Fibroblast of gingiva (primary cell): ENCODE data around the gene CACNG4.

Source experiments
- DNase-seq: peaks from one replicate; pipeline ENCODE4 v3.0.0-alpha.2; 2011; ENCODE audit warnings: low read depth

The CACNG4 gene

DNA sequence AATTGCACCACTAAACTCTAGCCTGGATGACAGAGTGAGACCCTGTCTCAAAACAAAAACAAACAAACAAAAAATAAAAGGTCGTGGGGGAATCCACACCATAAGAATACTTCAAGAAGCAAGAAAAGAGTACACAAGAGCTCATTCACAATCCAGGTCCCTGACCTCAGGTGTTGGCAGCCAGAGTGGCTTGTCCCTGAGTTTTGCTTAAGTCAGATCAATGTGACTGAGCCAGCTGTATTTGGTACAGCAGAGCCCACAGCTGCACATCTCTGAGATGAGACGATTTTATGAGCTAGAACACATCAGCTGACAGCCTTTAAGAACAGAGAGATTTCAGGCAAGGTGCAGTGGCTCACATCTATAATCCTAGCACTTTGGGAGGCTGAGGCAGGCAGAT lies 102.2 kb downstream of the CACNG4 start:
- no peak for DNase-seq

DNA sequence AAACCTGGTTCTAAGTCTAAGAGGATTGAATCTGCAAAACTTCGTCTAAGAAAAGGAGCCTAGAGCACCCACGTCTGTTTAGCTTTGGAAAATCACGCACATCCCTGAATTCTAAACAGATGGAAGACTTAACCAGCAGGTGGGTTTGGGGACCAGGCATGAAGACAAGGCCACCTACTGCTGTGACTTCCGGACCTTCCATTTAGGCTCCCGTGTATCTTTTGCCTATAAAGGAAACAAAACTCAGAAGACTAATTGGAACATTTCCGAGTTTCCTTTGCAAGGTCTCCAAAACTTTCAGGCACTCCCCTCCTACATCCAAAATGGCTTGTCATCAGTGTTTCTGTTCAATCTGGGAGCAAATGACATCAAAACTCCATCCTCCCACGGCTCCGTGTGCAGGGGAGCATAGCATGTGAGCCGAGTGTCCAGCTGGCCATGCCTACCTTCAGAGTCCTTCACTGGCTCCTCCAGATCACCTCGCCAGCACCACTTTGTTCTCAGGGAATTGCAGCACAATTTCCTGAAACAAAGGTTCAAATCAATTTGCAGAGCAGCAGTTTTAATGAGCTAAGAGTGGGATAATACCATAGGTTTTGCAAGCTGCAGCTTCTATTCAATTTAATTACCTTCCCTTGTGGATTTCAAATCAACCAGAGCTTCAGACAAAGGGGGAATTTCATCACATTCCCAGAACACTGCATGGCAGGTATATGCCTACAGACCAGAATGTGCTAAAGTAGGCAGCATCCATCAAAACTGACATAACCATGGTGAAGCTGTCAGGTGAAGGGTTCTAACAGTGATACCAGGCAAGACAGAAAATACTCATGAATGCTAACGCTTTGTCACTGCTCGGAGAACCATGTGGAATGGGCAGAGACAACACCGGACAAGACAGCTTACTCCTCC lies 103.3 kb downstream of the CACNG4 start:
- DNase-seq, result no peak

DNA sequence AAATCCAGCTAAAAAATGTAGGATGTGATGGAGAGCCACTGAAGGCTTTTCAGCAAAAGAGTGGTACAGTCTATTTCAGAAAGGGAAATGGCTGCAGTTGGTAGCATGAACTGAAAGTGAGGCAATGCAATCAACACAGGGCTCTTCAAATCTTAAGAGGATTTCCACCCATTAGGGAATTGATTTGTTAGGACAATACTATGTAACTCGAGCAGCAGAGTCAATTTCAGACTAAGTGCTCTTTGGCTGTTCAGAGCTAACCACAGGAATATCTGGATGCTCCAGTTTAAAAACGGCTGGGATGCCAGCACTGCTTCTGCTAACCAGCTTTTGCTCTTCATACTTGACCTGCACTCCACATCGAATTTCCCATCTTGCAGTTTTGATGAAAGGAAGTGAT lies 104.5 kb downstream of the CACNG4 start:
- peak; percentile 28 for DNase-seq

DNA sequence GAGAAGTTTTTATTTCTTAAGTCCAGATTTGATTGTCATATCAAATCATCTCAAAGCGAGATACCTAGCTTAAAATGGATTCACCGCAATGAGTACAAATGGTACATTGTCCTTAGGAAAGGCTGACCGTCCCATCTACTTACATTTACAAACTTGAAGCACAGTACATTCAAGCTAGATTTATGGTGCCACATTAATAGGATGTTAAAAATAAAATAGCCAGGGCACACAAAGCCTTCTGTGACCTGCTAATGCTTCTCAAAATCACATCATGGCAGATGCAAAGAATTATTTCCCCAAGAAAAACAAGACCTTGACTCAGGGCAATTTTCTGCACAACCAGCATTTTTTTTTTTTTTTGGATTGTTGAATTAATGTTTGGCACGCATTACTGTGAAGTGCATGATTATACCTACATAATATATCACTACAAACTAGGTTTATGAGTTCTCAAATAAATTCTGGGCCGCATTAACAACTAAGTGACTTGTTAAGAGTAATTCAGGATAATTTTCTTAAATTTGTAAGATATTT lies 105.2 kb downstream of the CACNG4 start:
- no peak for DNase-seq

DNA sequence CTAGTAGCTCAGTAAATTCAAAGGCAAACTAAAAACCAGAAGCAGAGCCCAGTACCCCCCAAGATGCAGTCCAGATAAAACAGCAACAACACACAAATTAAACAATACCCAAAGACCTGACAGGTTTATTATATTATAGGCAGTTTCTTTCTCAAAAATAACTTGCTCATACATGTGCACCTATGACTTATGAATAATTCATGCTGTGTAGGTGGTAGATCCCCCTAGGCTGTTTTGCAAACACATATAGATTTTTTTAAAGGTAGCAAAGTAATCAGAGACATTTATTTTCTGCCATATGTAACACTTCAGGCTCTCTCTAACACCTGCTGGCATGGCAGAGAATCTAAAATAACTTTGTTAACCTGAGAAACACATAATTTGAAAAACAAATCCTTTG lies 107.1 kb downstream of the CACNG4 start:
- DNase-seq, result no peak

DNA sequence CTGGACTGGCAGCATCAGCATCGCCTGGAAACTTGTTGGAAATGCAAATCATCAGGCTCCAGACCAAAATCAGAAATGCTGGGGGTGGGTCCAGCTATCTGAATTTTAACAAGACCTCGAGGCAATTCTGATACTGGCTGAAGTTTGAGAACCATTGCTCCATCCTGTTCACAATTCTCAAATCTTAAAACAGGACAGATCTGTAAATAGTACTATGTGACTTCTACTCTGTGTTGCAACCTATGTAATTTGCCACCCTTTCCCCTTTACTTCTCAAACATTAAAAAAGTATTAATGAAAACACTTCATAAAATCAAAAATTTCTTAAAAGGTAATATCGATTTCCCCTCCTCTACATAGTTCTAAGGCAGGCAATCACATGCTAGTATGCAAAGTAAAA lies 108.4 kb downstream of the CACNG4 start:
- no peak for DNase-seq

DNA sequence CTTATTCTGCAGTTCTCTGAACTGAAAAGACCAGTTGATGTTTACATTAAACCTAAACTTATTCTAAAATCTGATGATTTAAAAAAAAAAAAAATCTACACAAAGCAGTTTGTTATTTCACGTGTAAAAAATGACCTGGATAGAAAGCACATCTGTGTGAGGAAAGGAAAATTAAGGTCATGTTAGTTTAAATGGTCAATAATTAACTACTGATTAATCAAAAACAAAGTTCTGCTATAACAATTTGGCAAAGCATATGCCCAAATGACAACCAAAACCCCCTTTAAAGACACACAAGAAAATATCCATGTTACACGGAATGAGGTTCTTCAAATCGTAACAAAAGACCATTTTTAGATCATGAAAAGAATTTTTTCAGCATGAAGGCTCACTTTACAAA lies 110.3 kb downstream of the CACNG4 start:
- DNase-seq, result no peak

DNA sequence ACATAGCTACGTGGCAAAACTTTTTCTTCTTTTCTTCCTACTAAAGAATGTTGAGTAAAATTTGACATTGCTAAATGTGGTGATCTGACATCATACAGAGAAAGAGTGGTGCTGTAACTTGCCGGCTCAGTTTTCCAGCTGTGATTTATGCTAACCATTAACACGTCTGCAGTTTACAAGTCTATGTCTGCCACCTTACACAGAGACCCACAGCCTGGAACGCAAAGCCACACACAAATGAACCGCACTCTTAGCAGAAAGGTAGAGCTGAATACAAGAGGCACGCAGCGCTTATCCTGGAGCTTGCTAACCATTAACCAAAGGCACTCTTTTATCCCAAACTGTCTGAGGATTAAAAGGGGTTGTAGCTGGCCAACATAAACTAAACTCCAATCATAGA lies 111.8 kb downstream of the CACNG4 start:
- no peak for DNase-seq

DNA sequence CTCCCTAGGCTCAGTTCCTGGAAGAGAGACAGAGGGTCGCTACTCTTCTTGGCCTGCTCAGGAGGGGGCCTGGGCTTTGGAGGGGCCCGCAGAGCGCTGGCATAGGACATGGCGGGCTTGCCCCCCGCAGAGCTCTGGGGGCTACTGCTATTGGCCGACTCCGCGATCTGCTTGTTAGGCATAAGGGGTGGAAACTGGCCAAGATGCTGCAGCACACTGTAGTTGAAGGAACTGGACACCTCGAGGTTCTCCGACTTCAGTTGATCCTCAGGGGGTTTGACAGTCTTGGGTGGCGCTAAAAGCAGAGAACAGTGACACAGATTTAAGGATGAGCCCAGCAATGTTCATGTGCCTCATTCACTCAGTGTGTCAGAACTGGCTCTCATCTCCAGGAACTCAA lies 113.8 kb downstream of the CACNG4 start:
- no peak for DNase-seq

DNA sequence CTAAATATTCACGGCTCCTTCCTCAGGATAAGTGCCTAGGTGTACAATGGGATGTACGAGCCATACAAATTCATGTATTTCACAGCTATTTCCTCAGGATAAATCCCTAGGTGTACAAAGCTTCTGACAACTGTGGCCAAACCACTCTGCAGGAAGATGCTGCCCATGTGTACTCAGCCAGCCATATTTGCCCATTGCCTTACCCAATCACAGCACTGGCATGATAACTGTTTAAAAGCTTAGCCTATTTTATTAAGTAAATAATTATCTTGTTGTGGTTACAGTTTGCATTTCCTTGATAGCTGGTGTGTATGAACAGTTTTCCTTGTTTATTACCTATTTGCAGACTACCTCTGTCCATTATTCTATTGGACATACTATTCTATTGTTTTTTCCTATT lies 115.0 kb downstream of the CACNG4 start:
- no peak for DNase-seq

DNA sequence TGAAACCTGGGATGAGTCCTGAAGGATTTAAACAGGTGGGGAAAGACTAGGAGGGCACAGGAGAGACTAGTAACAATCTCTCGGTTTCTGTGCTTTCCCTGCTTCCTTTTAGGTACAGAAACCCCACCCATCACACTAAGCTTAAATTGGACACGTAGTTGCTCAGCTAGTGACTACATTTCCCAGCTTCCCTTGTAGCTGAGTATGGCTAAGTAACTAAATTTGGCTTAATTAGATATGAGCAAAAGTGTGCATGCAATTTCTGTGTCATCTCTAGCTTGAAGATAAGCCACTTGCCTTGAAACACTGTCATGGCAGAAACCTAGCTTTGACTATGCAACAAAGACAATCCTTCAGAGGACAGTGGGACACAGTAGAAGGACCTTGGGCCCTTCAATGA lies 116.3 kb downstream of the CACNG4 start:
- no peak for DNase-seq

DNA sequence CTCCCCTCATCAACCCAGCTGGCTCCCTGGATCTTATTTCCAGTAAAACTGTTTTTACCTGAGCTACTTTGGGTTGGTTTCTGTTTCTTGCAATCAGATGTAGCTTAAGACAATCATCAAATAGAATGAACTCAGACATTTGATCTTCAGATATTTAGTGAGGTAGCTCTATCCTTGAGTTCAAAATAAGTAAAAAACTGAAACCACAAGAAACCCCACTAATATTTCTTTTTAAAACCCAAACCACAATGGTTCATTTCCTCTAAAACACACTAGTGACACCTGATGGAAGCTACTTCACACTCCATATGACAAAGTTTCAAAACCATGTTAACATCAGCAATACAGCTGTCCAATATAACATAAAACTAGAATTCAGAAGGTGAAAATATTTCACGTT lies 117.6 kb downstream of the CACNG4 start:
- DNase-seq, result no peak
